SK-N-SH (cell line): ENCODE measurements around the gene RPGRIP1L. TPM values are rescaled to one million over a fixed set of nuclear protein-coding genes. Genes with fewer than 3 reads are reported as not detected.

Experiments
- CTCF ChIA-PET: fragments of 300-600, 350-600 bp; formaldehyde crosslinking; extraction: SDS; loops from one replicate; lab custom pipeline; 2021; lab: Yijun Ruan, JAX
- POLR2A ChIA-PET: fragments of 350-600 bp; sonication (Branson Sonifier 250); formaldehyde crosslinking; extraction: SDS; loops from one replicate; lab custom pipeline; 2020; ENCODE audit warnings: antibody characterized with exemption, inconsistent platforms; lab: Yijun Ruan, JAX
- DNase-seq: peaks from one replicate; pipeline ENCODE4 v3.0.0; 2012
- H2AFZ ChIP-seq: fragments of 200-600 bp; sonication (generic); 2 replicates; pipeline ENCODE4 v1.8.1; 2016; ENCODE audit warnings: antibody characterized with exemption, mild to moderate bottlenecking, low read depth
- H3F3A ChIP-seq: fragments of 200-600 bp; sonication (generic); replicated peaks from 2 replicates; pipeline ENCODE3; 2016; ENCODE audit warnings: antibody characterized with exemption, mild to moderate bottlenecking; ENCODE audit not compliant: insufficient read depth
- H3K27ac ChIP-seq, 2 experiments: fragments of 200-500 bp in 1 of 2; fragments of 200-600 bp in 1 of 2; sonication (Bioruptor generic) in 1 of 2; sonication (generic), shearing (Covaris generic) in 1 of 2; 2 replicates each; pipeline versions ENCODE4 v1.5.1 to v1.6.1; 2014 to 2016; ENCODE audit warnings: low read depth in 2 of 2, inconsistent platforms in 1 of 2, low read length in 1 of 2, mild to moderate bottlenecking in 1 of 2, mixed read lengths in 1 of 2
- H3K27me3 ChIP-seq: fragments of 200-600 bp; sonication (generic), shearing (Covaris generic); 2 replicates; pipeline ENCODE4 v1.6.1; 2016; ENCODE audit warnings: mixed run types; ENCODE audit not compliant: insufficient read depth
- H3K36me3 ChIP-seq, 2 experiments: fragments of 200-500 bp in 1 of 2; fragments of 200-600 bp in 1 of 2; sonication (Bioruptor generic) in 1 of 2; sonication (generic) in 1 of 2; replicated peaks in 1 of 2; 2 replicates each; pipeline versions ENCODE3 to v1.5.1; 2014 to 2016; ENCODE audit warnings: low read length in 1 of 2, mild to moderate bottlenecking in 1 of 2; ENCODE audit not compliant: insufficient read depth in 2 of 2, control insufficient read depth in 1 of 2
- H3K4me1 ChIP-seq, 2 experiments: fragments of 200-500 bp in 1 of 2; fragments of 200-600 bp in 1 of 2; sonication (Bioruptor generic) in 1 of 2; sonication (generic), shearing (Covaris generic) in 1 of 2; 2 replicates each; pipeline versions ENCODE4 v1.5.1 to v1.6.1; 2014 to 2016; ENCODE audit warnings: low read depth in 1 of 2, low read length in 1 of 2, mixed run types in 1 of 2; ENCODE audit not compliant: insufficient read depth in 2 of 2, control insufficient read depth in 1 of 2
- H3K4me2 ChIP-seq: fragments of 200-600 bp; sonication (generic), shearing (Covaris generic); 2 replicates; pipeline ENCODE4 v1.6.1; 2017; ENCODE audit warnings: mixed run types
- H3K4me3 ChIP-seq, 2 experiments: fragments of 200-500 bp in 1 of 2; fragments of 200-600 bp in 1 of 2; sonication (Bioruptor generic) in 1 of 2; sonication (generic), shearing (Covaris generic) in 1 of 2; 2 replicates each; pipeline versions ENCODE4 v1.5.1 to v1.8.1; 2014 to 2016; ENCODE audit warnings: low read depth in 2 of 2, inconsistent platforms in 1 of 2, low read length in 1 of 2, mild to moderate bottlenecking in 1 of 2, mixed read lengths in 1 of 2, moderate library complexity in 1 of 2
- H3K79me2 ChIP-seq: fragments of 200-600 bp; sonication (generic); 2 replicates; pipeline ENCODE4 v1.8.1; 2017; ENCODE audit warnings: mild to moderate bottlenecking; ENCODE audit not compliant: insufficient read depth
- H3K9ac ChIP-seq: fragments of 200-600 bp; sonication (generic); 2 replicates; pipeline ENCODE4 v1.6.1; 2017; ENCODE audit warnings: mixed run types
- H3K9me2 ChIP-seq: fragments of 200-600 bp; sonication (generic); 2 replicates; pipeline ENCODE4 v1.6.1; 2017; ENCODE audit warnings: mixed run types
- H3K9me3 ChIP-seq: fragments of 200-600 bp; sonication (generic); 2 replicates; pipeline ENCODE4 v1.6.1; 2017; ENCODE audit warnings: mixed run types, mild to moderate bottlenecking, moderate library complexity
- H4K20me1 ChIP-seq: fragments of 200-600 bp; sonication (generic); 2 replicates; pipeline ENCODE4 v1.6.1; 2017; ENCODE audit warnings: mild to moderate bottlenecking, mixed run types; ENCODE audit not compliant: insufficient read depth
- ELF1 ChIP-seq: IDR thresholded peaks from 2 replicates; pipeline ENCODE4 v1.4.0; 2012
- FOXJ3 ChIP-seq: sonication (generic); formaldehyde crosslinking; IDR thresholded peaks from 2 replicates; pipeline ENCODE4 v1.5.1; 2020; ENCODE audit warnings: mild to moderate bottlenecking, missing genetic modification reagents
- GABPA ChIP-seq: IDR thresholded peaks from 2 replicates; pipeline ENCODE4 v1.4.0; 2012; ENCODE audit warnings: low read depth, mild to moderate bottlenecking
- GATA2 ChIP-seq: sonication (generic); formaldehyde crosslinking; IDR thresholded peaks from 2 replicates; pipeline ENCODE4 v1.5.0; 2020; ENCODE audit warnings: mild to moderate bottlenecking, missing genetic modification reagents
- MXI1 ChIP-seq: IDR thresholded peaks from 2 replicates; pipeline ENCODE4 v1.6.1; 2012; ENCODE audit warnings: mild to moderate bottlenecking, low read depth, low read length, improper control_type of control experiment
- NRF1 ChIP-seq: IDR thresholded peaks from 2 replicates; pipeline ENCODE4 v1.6.1; 2012; ENCODE audit warnings: low read depth, mild to moderate bottlenecking, low read length
- RCOR1 ChIP-seq: fragments of 150-350 bp; IDR thresholded peaks from 2 replicates; pipeline ENCODE4 v1.6.1; 2017; ENCODE audit warnings: antibody characterized with exemption, low read length
- RFX5 ChIP-seq: IDR thresholded peaks from 2 replicates; pipeline ENCODE4 v1.6.1; 2012; ENCODE audit warnings: mild to moderate bottlenecking, improper control_type of control experiment, low read length
- SIN3A ChIP-seq: IDR thresholded peaks from 2 replicates; pipeline ENCODE4 v1.6.1; 2012; ENCODE audit warnings: low read depth, mild to moderate bottlenecking, low read length, moderate library complexity, borderline replicate concordance
- SMC3 ChIP-seq: IDR thresholded peaks from 2 replicates; pipeline ENCODE4 v1.6.1; 2012; ENCODE audit warnings: low read depth, low read length, improper control_type of control experiment
- TCF12 ChIP-seq: IDR thresholded peaks from 2 replicates; pipeline ENCODE4 v1.4.0; 2012
- TEAD4 ChIP-seq: IDR thresholded peaks from 2 replicates; pipeline ENCODE4 v1.4.0; 2012; ENCODE audit warnings: mild to moderate bottlenecking, borderline replicate concordance; ENCODE audit not compliant: insufficient read depth
- WGBS: methylation state at CpG from one replicate; pipeline ENCODE4 v1.1.6; 2017; ENCODE audit warnings: low lambda C conversion rate; 5-methylcytosine and 5-hydroxymethylcytosine counted together
- polyA plus RNA-seq, 3 experiments: library from polyadenylated mRNA; depleted of rRNA; stranded (reverse); fragments of >200 nt; gene quantifications; 2 replicates each; pipeline ENCODE4 v1.2.3, GENCODE V29; 2012
- TF ChIP-seq, protein P1 (sequence below): fragments of 150-350 bp; IDR thresholded peaks from 2 replicates; pipeline ENCODE4 v1.6.1; 2017; ENCODE audit warnings: antibody characterized with exemption, low read length, low read depth, borderline replicate concordance
- TF ChIP-seq, protein P2 (sequence below): fragments of 200-600 bp; sonication (generic); IDR thresholded peaks from 2 replicates; pipeline ENCODE4 v1.6.1; 2017; ENCODE audit warnings: antibody characterized with exemption, mild to moderate bottlenecking, moderate library complexity
- TF ChIP-seq, protein P3 (sequence below): IDR thresholded peaks from 2 replicates; pipeline ENCODE4 v1.4.0; 2012; ENCODE audit warnings: low read depth, borderline replicate concordance
- TF ChIP-seq, protein P4 (sequence below): IDR thresholded peaks from 2 replicates; pipeline ENCODE4; 2012
- TF ChIP-seq, protein P5 (sequence below): fragments of 150-350 bp; IDR thresholded peaks from 2 replicates; pipeline ENCODE4 v1.6.1; 2016; ENCODE audit warnings: mild to moderate bottlenecking, low read depth, low read length

Gene RPGRIP1L
- polyA plus RNA-seq, 1 of the 3 experiments (the other 2 are of a cell fraction) = 5.7 TPM

DNA sequence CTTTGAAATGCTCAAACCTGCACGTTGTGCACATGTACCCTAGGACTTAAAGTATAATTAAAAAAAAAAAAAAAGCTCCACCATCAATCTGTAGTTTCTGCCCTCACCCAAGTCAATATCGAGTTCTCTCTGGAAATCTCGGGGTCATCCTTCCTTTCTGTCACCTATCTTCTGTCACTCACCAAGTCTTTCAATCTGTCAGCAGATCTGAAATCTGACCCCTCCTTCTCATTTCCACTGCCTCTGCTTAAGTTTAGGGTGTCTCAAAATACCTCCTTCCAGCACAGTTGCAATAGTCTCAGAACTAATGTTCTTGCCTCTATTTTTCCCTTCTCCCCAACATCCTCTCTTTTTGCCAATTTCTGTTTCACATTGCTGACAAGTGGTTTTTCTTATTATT lies 32.6 kb upstream of the RPGRIP1L start:
- Histone ChIP-seq H3F3A (no peaks in the 10 kb centered on the region), H3K27ac (no peak overlapping the region), H2AFZ (no peak overlapping the region), H3K4me1 (peaks cover 0 to 2% of the 10 kb centered on the region in 2 experiments; a peak in 3 of 4 replicates), H3K4me2 (no peak overlapping the region), H3K9me3 (no peaks in the 10 kb centered on the region), H3K4me3 (no peak overlapping the region), H3K9ac (no peak overlapping the region), H4K20me1 (no peaks in the 10 kb centered on the region), H3K36me3 (no peaks in the 10 kb centered on the region), H3K79me2 (peaks cover 28% of the 10 kb centered on the region; the same call in 1 of the 2 replicates), H3K9me2 (no peaks in the 10 kb centered on the region), H3K27me3 (no peaks in the 10 kb centered on the region)
- CTCF ChIA-PET = interaction anchor here (0.6 kb wide), 1 partner anchor 91 kb away, joined by 3 read pairs; no protein-coding TSS in a partner anchor
- WGBS = 89% methylated on average over 3 of the region's 3 CpGs
- no peak for TF ChIP-seq RFX5
- no peak for TF ChIP-seq SMC3
- no peak for TF ChIP-seq TCF12
- no peak for TF ChIP-seq TEAD4
- TF ChIP-seq RCOR1 = no peak
- TF ChIP-seq, protein P1, sequence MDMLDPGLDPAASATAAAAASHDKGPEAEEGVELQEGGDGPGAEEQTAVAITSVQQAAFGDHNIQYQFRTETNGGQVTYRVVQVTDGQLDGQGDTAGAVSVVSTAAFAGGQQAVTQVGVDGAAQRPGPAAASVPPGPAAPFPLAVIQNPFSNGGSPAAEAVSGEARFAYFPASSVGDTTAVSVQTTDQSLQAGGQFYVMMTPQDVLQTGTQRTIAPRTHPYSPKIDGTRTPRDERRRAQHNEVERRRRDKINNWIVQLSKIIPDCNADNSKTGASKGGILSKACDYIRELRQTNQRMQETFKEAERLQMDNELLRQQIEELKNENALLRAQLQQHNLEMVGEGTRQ = no peak
- no peak for TF ChIP-seq ELF1
- TF ChIP-seq GATA2 (CRISPR knock-in tag) = no peak
- TF ChIP-seq, protein P2, sequence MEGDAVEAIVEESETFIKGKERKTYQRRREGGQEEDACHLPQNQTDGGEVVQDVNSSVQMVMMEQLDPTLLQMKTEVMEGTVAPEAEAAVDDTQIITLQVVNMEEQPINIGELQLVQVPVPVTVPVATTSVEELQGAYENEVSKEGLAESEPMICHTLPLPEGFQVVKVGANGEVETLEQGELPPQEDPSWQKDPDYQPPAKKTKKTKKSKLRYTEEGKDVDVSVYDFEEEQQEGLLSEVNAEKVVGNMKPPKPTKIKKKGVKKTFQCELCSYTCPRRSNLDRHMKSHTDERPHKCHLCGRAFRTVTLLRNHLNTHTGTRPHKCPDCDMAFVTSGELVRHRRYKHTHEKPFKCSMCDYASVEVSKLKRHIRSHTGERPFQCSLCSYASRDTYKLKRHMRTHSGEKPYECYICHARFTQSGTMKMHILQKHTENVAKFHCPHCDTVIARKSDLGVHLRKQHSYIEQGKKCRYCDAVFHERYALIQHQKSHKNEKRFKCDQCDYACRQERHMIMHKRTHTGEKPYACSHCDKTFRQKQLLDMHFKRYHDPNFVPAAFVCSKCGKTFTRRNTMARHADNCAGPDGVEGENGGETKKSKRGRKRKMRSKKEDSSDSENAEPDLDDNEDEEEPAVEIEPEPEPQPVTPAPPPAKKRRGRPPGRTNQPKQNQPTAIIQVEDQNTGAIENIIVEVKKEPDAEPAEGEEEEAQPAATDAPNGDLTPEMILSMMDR = no peak
- no peak for TF ChIP-seq GABPA
- TF ChIP-seq NRF1 = no peak
- no peak for TF ChIP-seq FOXJ3 (CRISPR knock-in tag)
- TF ChIP-seq, protein P3, sequence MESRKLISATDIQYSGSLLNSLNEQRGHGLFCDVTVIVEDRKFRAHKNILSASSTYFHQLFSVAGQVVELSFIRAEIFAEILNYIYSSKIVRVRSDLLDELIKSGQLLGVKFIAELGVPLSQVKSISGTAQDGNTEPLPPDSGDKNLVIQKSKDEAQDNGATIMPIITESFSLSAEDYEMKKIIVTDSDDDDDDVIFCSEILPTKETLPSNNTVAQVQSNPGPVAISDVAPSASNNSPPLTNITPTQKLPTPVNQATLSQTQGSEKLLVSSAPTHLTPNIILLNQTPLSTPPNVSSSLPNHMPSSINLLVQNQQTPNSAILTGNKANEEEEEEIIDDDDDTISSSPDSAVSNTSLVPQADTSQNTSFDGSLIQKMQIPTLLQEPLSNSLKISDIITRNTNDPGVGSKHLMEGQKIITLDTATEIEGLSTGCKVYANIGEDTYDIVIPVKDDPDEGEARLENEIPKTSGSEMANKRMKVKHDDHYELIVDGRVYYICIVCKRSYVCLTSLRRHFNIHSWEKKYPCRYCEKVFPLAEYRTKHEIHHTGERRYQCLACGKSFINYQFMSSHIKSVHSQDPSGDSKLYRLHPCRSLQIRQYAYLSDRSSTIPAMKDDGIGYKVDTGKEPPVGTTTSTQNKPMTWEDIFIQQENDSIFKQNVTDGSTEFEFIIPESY = no peak
- TF ChIP-seq MXI1 = no peak
- TF ChIP-seq, protein P4, sequence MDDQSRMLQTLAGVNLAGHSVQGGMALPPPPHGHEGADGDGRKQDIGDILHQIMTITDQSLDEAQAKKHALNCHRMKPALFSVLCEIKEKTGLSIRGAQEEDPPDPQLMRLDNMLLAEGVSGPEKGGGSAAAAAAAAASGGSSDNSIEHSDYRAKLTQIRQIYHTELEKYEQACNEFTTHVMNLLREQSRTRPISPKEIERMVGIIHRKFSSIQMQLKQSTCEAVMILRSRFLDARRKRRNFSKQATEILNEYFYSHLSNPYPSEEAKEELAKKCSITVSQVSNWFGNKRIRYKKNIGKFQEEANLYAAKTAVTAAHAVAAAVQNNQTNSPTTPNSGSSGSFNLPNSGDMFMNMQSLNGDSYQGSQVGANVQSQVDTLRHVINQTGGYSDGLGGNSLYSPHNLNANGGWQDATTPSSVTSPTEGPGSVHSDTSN = no peak
- TF ChIP-seq, protein P5, sequence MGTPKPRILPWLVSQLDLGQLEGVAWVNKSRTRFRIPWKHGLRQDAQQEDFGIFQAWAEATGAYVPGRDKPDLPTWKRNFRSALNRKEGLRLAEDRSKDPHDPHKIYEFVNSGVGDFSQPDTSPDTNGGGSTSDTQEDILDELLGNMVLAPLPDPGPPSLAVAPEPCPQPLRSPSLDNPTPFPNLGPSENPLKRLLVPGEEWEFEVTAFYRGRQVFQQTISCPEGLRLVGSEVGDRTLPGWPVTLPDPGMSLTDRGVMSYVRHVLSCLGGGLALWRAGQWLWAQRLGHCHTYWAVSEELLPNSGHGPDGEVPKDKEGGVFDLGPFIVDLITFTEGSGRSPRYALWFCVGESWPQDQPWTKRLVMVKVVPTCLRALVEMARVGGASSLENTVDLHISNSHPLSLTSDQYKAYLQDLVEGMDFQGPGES = no peak
- TF ChIP-seq SIN3A = no peak
- POLR2A ChIA-PET = no interaction called here
- DNase-seq = no peak
